Right kidney (tissue), 9 donors: ENCODE measurements around the gene SMARCC1.
"Not testable (repeated sequence)": the region's sequence is repeated elsewhere in the genome, so short reads cannot be mapped to it uniquely, and the experiment has no call there.

ENCODE experiments used
- DNase-seq: peaks from one replicate; pipeline ENCODE4 v3.0.0-alpha.2; 2016
- long read RNA-seq, 8 donors: transcript quantifications; one replicate each; lab custom pipeline, GENCODE V29; 2026

The SMARCC1 gene
- long read RNA-seq, donor 1, full-length matches to known transcripts, result 3 of 22 reads
- long read RNA-seq, donor 1, partial matches to known transcripts, result 19 of 22 reads
- long read RNA-seq, donor 1, other reads (novel, unspliced or antisense), result 0 of 22 reads
- long read RNA-seq, donor 2, full-length matches to known transcripts, result 2 of 2 reads
- long read RNA-seq, donor 2, partial matches to known transcripts, result 0 of 2 reads
- long read RNA-seq, donor 2, other reads (novel, unspliced or antisense), result 0 of 2 reads
- long read RNA-seq, donor 3, partial matches to known transcripts, result 29 of 29 reads
- long read RNA-seq, donor 3, other reads (novel, unspliced or antisense), result 0 of 29 reads
- long read RNA-seq, donor 4, partial matches to known transcripts, result 52 of 52 reads
- long read RNA-seq, donor 4, other reads (novel, unspliced or antisense), result 0 of 52 reads
- long read RNA-seq, donor 5, full-length matches to known transcripts, result 6 of 106 reads
- long read RNA-seq, donor 5, partial matches to known transcripts, result 95 of 106 reads
- long read RNA-seq, donor 5, other reads (novel, unspliced or antisense), result 5 of 106 reads
- long read RNA-seq, donor 6, full-length matches to known transcripts, result 3 of 36 reads
- long read RNA-seq, donor 6, partial matches to known transcripts, result 33 of 36 reads
- long read RNA-seq, donor 6, other reads (novel, unspliced or antisense), result 0 of 36 reads
- long read RNA-seq, donor 7, full-length matches to known transcripts, result 2 of 142 reads
- long read RNA-seq, donor 7, partial matches to known transcripts, result 140 of 142 reads
- long read RNA-seq, donor 7, other reads (novel, unspliced or antisense), result 0 of 142 reads
- long read RNA-seq, donor 8, partial matches to known transcripts, result 64 of 64 reads
- long read RNA-seq, donor 8, other reads (novel, unspliced or antisense), result 0 of 64 reads

DNA sequence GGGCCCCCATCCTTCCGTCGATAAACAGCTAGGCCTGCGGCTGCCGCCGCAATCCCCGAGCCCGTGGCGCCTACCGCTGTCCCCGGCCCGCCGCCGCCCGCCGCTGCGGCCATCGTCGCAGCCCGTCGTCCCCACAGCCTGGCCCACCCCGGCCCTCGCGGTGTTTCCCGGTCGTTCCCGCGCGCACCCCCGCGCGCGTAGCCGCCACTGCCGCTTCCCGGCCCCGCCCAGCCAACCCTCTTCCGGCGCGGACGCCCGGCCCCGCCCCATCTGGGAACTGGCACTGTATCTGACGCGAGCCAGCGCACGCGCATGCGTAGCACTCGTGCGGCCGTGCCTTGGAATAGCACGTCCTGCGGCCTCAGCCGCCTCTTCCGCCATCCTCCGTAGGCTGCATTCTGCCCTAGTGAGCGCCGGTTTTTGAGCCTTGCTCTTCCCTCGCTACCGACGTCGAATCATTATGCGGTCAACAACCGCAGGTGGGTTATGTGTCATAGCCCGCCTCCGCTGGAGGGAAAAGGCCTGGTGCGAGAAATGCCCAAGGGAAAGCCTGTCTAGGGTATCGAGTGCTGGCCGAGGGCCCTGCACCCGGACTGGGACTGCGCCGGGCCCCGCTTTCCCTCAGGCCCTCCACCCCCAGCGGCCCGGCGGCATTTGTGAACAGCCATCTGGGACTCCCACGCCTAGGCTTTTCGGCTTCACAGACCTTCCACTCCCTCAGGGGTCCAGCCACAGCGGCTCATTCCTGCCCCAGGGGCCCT, at the start of gene SMARCC1:
Gene SMARCC1 (minus strand): TSS at position 209 of the 761 bp plus-strand sequence. CDS start 96 bp downstream, at position 113.
- DNase-seq, result peak; percentile 94

DNA sequence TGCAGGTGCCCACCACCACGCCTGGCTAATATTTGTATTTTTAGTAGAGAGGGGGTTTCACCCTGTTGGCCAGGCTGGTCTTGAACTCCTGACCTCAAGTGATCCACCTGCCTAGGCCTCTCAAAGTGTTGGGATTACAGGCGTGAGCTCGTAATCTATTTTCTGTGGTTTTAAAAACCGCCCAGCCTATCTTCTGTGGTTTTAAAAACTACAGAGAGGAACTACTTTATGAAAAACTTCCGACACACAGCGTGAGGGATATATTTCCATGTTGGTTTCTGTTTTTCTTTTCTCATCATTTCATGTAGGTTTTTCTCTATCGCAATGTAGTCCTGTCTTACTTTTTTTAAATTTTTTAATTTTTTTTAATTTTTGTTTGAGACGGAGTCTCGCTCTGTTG, 47.8 kb upstream of the SMARCC1 start:
- DNase-seq, result not testable (repeated sequence)

- no peak for DNase-seq
These were observed 43.9 kb upstream of the SMARCC1 start for GRCh38 chr3:47825590-47825989.

- DNase-seq, result peak; percentile 89
These were observed 43.1 kb upstream of the SMARCC1 start for GRCh38 chr3:47824541-47825473.

GRCh38 chr3:47817609-47818008, 35.9 kb upstream of the SMARCC1 start:
- DNase-seq, result no peak

- DNase-seq, result no peak
These were observed 32.0 kb upstream of the SMARCC1 start for GRCh38 chr3:47813551-47814177.

- no peak for DNase-seq
These were observed 22.9 kb upstream of the SMARCC1 start for GRCh38 chr3:47804577-47804976.

- no peak for DNase-seq
These were observed 21.9 kb upstream of the SMARCC1 start for GRCh38 chr3:47803480-47804025.

GRCh38 chr3:47802734-47803479, 21.2 kb upstream of the SMARCC1 start, which contains the start of gene DHX30:
TSS of gene DHX30 (plus strand) at chr3:47803138. CDS start at chr3:47810684, 7,546 bp downstream.
- peak; percentile 98 for DNase-seq

DNA sequence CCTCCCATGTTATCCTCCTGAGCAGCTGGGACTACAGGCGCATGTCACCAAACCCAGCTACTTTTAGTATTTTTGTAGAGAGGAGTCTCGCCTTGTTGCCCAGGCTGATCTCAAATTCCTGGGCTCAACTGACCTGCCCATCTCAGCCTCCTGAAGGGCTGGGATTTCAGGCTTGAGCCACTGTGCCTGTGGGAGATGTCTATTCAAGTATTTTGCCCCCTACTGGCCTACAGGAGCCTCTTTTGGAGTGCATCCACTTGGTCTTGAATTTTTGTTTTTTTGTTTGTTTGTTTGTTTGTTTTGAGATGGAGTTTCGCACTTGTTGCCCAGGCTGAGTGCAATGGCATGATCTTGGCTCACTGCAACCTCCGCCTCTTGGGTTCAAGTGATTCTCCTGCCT, 18.0 kb upstream of the SMARCC1 start:
- no peak for DNase-seq

GRCh38 chr3:47794544-47794943, 12.9 kb upstream of the SMARCC1 start:
- DNase-seq, result no peak

GRCh38 chr3:47792699-47793098, 11.0 kb upstream of the SMARCC1 start:
- DNase-seq, result no peak

- no peak for DNase-seq
These were observed 9.6 kb upstream of the SMARCC1 start for GRCh38 chr3:47791193-47791855.

GRCh38 chr3:47783673-47784072, 2.0 kb upstream of the SMARCC1 start:
- no peak for DNase-seq

GRCh38 chr3:47782446-47783308, 984 bp upstream of the SMARCC1 start:
- no peak for DNase-seq

GRCh38 chr3:47780741-47781684, 680 bp downstream of the SMARCC1 start:
- peak; percentile 89 for DNase-seq

GRCh38 chr3:47778746-47779145, 2.9 kb downstream of the SMARCC1 start:
- DNase-seq, result no peak
